Ovary (tissue), 9 donors: ENCODE data around the gene BNC2. TPM values are rescaled to one million over a fixed set of nuclear protein-coding genes. Genes with fewer than 3 reads are reported as not detected.

Experiments
- DNase-seq, 5 donors: peaks; one replicate each; pipeline ENCODE4 v3.0.0-alpha.2; 2019 to 2020
- H3K27ac ChIP-seq, 2 donors: fragments of 200-600 bp; one replicate each; pipeline versions ENCODE4 v1.5.1 to v1.8.0; 2019 to 2022
- H3K27me3 ChIP-seq: fragments of 200-600 bp; one replicate; pipeline ENCODE4 v1.8.0; 2022
- H3K36me3 ChIP-seq: fragments of 200-600 bp; sonication (generic); one replicate; pipeline ENCODE4 v1.5.1; 2019
- H3K4me1 ChIP-seq: one replicate; pipeline ENCODE4 v1.8.1; 2013; ENCODE audit warnings: mild to moderate bottlenecking, moderate library complexity; ENCODE audit not compliant: insufficient read depth
- H3K4me3 ChIP-seq: fragments of 200-600 bp; sonication (generic); one replicate; pipeline ENCODE4 v1.5.1; 2017
- H3K9me3 ChIP-seq, 2 donors: fragments of 200-600 bp in 1 of 2; sonication (generic) in 1 of 2; one replicate each; pipeline versions ENCODE4 v1.5.1 to v1.8.1; 2013 to 2019; ENCODE audit warnings: mild to moderate bottlenecking in 1 of 2, moderate library complexity in 1 of 2
- CTCF ChIP-seq, 3 donors: fragments of 450-650 bp in 2 of 3; fragments of 200-600 bp in 1 of 3; IDR thresholded peaks; one replicate each; pipeline versions ENCODE4 v1.5.1 to v1.8.0; 2016 to 2022; ENCODE audit warnings: antibody characterized with exemption in 3 of 3, mild to moderate bottlenecking in 1 of 3
- EP300 ChIP-seq: sonication (generic); formaldehyde crosslinking; IDR thresholded peaks from one replicate; pipeline ENCODE4 v1.6.1; 2017; ENCODE audit warnings: antibody characterized with exemption
- POLR2A ChIP-seq: fragments of 450-650 bp; IDR thresholded peaks from one replicate; pipeline ENCODE4 v1.6.1; 2017; ENCODE audit warnings: antibody characterized with exemption, mild to moderate bottlenecking, moderate library complexity
- WGBS, 3 donors: extraction: QIAGEN DNeasy Blood & Tissue Kit in 1 of 3; methylation state at CpG; one replicate each; pipeline versions ENCODE4 v1.1.5 to v1.1.7; 2013 to 2017; 5-methylcytosine and 5-hydroxymethylcytosine counted together
- intact Hi-C, 4 donors: fragments of 100-400 bp; cut with DNase I; formaldehyde crosslinking; loops; one replicate each; pipeline versions ENCODE4 v1.11.0 to v1.15.1; 2022 to 2023
- polyA plus RNA-seq, 2 donors: library from polyadenylated mRNA; stranded (reverse); fragments of 200-250 nt in 1 of 2; fragments of 350-450 nt in 1 of 2; fragmentation: Illumina TruSeq in 1 of 2; extraction: RNeasy Lipid Tissue Mini Kit (QIAGEN cat#74804) in 1 of 2; gene quantifications; one replicate each; pipeline ENCODE4 v1.2.3, GENCODE V29; 2013 to 2014
- small RNA-seq: library from RNA; depleted of rRNA; stranded (forward); fragments of <200 nt; gene quantifications from one replicate; pipeline ENCODE3, GENCODE V24; 2016
- total RNA-seq, 7 donors: library from RNA; depleted of rRNA in 2 of 7; stranded (reverse); fragments of >200 nt in 2 of 7; fragmentation: NEBNext Ultra II Directional in 3 of 7; extraction: Animal tissue kit (Norgen Biotek cat#: 25700) in 3 of 7; gene quantifications; one replicate each; pipeline versions ENCODE4 v1.1.0 to v1.2.4, GENCODE V29; 2016 to 2023
- donor health status: DM: no; HTN: no; CAD: no; lungs with moderate emphysema.
- donor health status: DM: no; HTN: no; CAD: no.
- donor health status: Bipolar disorder and iron deficiency.
- donor health status: DM: yes; HTN: yes; CAD: no.
- donor health status: DM: no; HTN: no; CAD: no.
- donor health status: DM: yes; HTN: yes; CAD: no.

Gene BNC2
- total and polyA plus RNA-seq, 9 donors: 17.2 to 232 (median 197) TPM

DNA sequence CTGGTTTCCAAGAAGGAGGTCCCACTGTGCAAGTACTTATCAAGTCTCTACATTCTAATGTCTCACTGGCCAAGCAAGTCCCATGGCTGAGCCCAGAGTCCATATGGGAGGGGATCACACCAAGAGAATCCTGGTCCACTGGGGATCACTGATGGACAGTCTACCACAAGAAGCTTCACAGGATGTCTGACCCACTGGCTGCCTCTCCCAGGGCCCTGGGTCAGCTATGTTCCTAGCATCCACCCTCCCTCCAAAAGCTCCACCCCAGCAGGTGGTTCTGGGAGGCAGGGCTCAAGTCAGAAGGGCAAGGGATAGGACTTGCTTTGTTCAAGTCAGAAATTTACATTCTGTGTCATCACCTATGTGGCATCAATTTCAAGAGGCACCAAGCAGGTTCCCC is 508.5 kb downstream of the BNC2 start:
- Histone ChIP-seq H3K36me3 (no peaks in the 10 kb centered on the region), H3K27me3 (no peaks in the 10 kb centered on the region), H3K4me3 (no peak overlapping the region), H3K4me1 (peaks cover 4% of the 10 kb centered on the region), H3K27ac (no peak overlapping the region), H3K9me3 (no peaks in the 10 kb centered on the region)
- no peak for DNase-seq
- TF ChIP-seq POLR2A: no peak
- intact Hi-C loops: no loop called here

DNA sequence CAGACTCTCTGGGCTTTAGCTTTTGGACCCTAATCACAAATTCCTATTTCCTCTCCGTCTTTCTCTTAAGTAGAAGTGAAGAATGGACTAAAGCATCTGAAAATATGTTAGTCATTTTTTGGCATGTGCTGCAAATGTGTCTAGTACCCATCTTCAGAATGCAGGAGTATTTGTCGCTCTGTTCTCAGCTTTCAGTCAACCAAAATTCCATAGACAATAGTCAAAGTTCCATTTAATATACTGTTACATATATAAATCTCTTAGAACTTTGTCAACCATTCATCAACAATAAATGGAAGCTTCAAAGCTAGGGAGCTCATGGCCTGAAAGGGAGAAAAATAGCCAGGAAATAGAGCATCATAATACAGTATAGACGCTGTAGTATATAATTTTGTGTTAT is 509.4 kb downstream of the BNC2 start:
- DNase-seq: no peak
- WGBS, 3 donors: 65 to 93% (median 78%) methylated on average over 3 of the region's 3 CpGs
- Histone ChIP-seq H3K4me3 (no peak overlapping the region), H3K9me3 (no peaks in the 10 kb centered on the region), H3K4me1 (peaks cover 6% of the 10 kb centered on the region), H3K27me3 (no peaks in the 10 kb centered on the region), H3K36me3 (no peaks in the 10 kb centered on the region), H3K27ac (no peak overlapping the region)
- intact Hi-C loops: no loop called here
- TF ChIP-seq CTCF (IDR thresholded peaks at IDR 0.05) (no peak), POLR2A (no peak), EP300 (no peak)

DNA sequence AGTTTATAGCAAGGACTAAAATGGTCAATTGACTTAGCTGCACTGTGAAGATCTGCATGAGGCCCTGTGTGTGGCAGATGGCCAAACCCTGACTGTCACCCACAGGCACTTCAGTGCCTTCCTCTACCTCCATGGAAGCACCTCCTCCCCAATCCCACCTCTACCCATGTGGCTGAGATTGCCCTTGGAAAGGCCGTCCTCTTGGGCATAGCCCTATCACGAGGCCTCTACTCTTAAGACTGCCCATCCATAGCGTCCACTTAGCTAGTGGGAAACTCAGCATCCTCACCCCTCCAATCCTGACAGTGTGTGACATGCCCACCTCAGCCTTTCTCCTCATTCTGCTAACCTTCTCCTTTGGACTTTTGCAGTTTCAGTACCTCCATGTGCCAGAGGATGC is 510.2 kb downstream of the BNC2 start:
- H3K36me3 ChIP-seq: no peaks in the 10 kb centered on the region
- intact Hi-C loops: no loop called here
- H3K27ac ChIP-seq: no peak overlapping the region
- no peak for TF ChIP-seq CTCF (IDR thresholded peaks at IDR 0.05)
- no peak for TF ChIP-seq POLR2A
- TF ChIP-seq EP300: no peak
- H3K4me3 ChIP-seq: no peak overlapping the region
- H3K9me3 ChIP-seq: no peaks in the 10 kb centered on the region
- DNase-seq: no peak
- no peaks in the 10 kb centered on the region for H3K27me3 ChIP-seq
- WGBS, 3 donors: 96 to 99% (median 97%) methylated on average over 3 of the region's 3 CpGs
- peaks cover 8% of the 10 kb centered on the region for H3K4me1 ChIP-seq

Small RNA genes lying within 50 kb of the gene (small RNA-seq; reads per million reads assigned to genes)
- gene LSM1P1: not detected
